GM18508 (cell line): ENCODE measurements around the gene SETD2.
"Not testable (repeated sequence)": the region's sequence is repeated elsewhere in the genome, so short reads cannot be mapped to it uniquely, and the experiment has no call there.

ENCODE experiments used
- ATAC-seq: cut with Tn5 transposase; IDR thresholded peaks from one replicate; pipeline ENCODE4 v1.9.1; 2021; ENCODE audit warnings: moderate number of reproducible peaks; ENCODE audit not compliant: insufficient read depth, unreplicated experiment

The SETD2 gene

DNA sequence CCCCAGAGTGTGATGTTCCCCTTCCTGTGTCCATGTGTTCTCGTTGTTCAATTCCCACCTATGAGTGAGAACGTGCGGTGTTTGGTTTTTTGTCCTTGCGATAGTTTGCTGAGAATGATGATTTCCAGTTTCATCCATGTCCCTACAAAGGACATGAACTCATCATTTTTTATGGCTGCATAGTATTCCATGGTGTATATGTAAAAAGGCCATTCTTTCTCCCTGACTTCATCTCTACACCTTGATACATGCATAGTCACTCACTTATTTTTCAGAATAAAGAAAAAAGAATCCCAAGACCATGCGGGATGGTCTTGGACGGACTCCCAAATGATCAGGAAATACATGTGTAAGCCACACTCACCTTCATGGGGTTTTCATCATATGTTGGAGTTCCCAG lies 126.6 kb downstream of the SETD2 start:
- ATAC-seq = not testable (repeated sequence)

- ATAC-seq = no peak
These were observed 127.8 kb downstream of the SETD2 start for GRCh38 chr3:47036145-47036544.

DNA sequence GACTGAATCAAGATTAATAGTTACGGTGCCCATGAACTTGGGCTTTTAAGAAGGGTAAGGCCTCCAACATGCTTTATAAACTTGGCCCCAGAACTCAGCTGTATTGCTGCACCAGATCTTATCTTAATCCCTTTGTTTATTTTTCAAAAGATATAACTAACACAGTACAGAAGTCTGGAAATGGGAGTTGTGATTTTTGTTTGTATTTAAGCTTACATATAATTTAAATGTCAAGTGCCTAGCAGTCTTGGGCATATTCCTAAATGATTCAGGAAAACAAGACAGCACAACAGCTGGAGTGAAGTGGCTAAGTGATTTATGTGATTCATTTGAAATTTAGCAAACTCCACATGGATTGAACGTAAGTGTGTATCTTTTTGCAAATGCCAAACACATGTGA lies 128.3 kb downstream of the SETD2 start:
- ATAC-seq = no peak

- no peak for ATAC-seq
These were observed 128.9 kb downstream of the SETD2 start for GRCh38 chr3:47034868-47035489.

GRCh38 chr3:47031041-47031440 lies 132.9 kb downstream of the SETD2 start:
- ATAC-seq = not testable (repeated sequence)

DNA sequence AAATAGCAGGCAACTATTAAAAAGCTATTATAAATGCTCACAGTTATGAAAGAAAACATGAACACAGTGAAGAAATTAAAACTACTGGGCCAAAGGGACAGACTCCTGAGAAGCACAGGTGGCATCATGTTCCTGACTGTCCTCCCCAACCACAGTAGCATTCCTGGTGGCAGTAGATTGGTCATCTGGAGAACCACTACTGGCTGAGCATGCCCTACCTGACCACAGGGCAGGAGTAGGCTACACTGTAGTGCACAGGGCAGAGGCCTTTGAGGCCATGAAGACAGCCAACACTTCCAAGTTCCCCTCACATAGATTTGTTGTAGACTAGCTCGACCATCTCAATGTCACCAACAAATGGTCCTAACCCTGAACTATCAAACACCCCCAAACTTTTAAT lies 135.2 kb downstream of the SETD2 start:
- ATAC-seq = no peak

DNA sequence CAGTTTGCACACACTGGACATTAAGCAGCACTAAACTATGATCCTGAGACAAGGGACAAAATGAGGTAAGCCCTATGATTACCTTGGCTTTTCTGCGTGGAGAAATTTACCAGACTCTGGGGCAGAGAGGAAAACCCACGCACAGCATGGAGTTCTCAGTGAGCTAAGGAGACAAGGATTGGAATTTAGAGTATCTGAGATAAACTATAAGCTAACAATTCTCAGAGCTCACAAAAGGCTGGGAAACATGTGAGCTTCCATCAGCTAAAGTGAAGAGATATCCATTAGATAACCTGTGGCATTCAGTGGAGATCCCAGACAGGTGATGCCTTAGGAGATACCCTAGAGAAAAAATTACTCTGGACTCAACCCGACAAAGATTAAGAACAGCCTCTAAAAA lies 135.8 kb downstream of the SETD2 start:
- ATAC-seq = no peak

DNA sequence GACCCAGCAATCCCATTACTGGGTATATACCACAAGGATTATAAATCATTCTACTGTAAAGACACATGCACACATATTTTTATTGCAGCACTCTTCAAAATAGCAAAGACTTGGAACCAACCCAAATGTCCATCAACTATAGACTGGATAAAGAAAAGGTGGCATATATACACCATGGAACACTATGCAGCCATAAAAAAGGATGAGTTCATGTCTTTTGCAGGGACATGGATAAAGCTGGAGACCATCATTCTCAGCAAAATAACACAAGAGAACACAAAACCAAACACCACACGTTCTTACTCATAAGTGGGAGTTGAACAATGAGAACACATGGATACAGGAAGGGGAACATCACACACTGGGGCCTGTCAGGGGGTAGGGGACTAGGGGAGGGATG lies 137.5 kb downstream of the SETD2 start:
- ATAC-seq = not testable (repeated sequence)

DNA sequence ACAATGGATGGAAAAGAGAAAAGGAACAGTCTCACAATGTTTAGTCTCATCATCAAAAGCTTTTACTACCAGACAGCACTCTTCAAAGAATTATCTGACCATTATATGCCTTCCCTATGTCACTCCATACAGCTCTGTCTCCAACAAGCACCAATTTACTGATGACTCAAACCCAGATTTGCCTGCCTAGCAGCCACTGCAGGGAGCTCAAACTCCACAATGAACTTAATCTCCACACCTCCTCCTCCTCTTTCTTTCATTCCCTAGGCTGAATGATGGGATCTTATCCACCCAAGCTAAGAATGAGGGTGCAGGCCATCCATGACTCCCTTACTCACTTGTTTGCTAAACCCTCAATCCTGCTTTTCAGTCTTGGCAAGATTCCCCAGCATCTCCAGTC lies 139.0 kb downstream of the SETD2 start:
- ATAC-seq = no peak

GRCh38 chr3:47022641-47023071 lies 141.3 kb downstream of the SETD2 start:
- no peak for ATAC-seq

- ATAC-seq = no peak
These were observed 143.6 kb downstream of the SETD2 start for GRCh38 chr3:47020311-47020710.

GRCh38 chr3:47019201-47019600 lies 144.7 kb downstream of the SETD2 start:
- no peak for ATAC-seq

GRCh38 chr3:47018269-47018611 lies 145.7 kb downstream of the SETD2 start:
- ATAC-seq = no peak

DNA sequence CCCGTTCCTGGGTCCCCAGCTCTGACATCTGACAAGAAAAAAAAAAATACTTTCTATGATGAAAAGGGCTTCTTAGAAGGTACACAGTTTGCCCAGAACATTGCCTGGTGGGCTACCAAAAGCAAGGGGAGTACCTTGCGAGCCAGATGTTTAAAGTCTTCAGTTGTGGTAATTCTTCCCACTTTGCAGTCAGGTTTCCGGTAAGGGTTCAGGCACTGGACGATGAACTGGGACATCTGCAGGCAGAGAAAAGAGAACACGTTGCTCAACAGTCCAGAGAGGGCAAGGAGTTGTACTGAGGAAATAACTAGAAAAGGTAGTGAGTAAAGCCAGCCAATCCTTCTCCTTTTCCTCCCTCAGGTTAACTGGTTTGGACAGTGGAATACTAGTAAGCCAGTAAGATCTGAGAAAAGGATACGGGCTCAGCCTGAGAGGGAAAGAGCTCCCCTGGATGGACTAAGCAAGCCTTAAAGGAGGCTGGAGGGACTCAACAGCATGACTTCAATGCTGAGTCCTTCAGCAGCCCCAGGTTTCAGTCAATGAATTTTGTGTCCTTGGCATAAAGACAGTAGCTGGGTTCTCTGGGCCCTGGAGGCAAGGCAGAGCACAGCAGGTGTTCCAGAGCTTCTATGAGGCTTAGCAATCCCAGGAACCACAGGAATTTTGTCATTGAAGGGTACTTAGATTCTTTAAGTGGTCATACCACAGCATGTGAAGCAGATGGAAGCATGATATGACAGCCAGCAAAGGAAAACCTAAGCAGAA lies 146.2 kb downstream of the SETD2 start:
- ATAC-seq = no peak

DNA sequence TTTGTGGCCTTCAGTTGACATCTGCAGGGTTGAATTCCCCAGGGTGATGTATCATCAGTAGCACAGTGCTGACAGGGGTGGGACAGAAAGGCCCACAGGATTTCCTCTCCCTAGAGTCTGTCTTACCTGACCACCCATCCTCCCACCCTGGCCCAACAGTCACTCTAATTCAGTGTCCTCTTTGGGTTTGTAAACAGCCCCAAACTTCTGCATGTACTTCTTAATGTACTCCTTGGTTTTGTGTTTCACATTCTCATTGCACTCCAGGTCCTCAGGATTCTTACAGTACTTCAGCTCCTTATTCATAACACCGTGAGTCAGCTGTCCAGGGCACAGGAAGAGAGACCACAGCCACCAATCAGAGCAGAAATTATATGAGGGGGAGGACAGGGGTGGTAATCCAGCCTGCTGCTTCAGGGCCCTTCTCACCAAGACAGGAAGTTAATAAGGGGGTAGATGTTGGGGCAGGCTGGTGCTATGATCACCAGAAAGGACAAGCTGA lies 146.9 kb downstream of the SETD2 start:
- ATAC-seq = no peak

- no peak for ATAC-seq
These were observed 147.6 kb downstream of the SETD2 start for GRCh38 chr3:47016086-47016933.

- ATAC-seq = no peak
These were observed 148.8 kb downstream of the SETD2 start for GRCh38 chr3:47015151-47015550.

DNA sequence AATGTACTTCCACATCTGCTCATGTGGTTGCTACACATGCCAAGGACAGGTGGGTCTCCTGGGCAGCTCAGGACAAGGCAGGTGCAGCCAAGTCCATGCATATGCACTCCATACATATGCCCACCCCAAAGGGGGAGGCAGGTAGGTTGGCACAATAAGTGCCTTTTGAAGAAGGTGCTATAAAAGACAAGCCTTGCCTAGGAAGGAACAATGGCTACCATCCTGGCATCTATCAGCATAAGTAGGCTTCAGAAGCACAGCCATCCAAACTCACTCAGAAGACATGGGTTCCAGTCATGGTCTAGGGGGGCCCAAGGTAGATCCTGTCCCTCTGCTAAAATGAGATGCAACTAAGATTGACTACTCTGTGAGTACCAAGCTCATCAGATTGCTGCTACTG lies 149.9 kb downstream of the SETD2 start:
- no peak for ATAC-seq

DNA sequence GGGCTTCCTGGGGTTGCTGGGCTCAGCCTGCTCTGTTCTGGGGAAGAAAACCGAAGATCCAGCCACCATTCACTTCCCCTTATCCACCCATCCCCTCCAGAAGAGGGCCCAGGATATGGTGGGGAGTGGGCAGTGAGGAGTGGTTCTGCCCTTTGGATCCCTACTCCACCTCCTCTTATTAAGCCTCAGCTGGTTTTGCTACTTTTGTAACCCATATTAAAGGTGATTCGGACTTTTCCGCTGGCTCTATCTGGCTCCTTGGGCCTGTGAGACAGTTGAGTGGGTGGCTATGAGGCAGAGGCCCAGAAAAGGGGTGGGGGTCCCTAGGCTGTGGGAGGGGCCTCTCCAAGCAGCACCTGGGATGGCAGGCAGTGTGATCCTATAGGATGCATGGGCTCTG lies 150.7 kb downstream of the SETD2 start:
- no peak for ATAC-seq

- ATAC-seq = no peak
These were observed 151.3 kb downstream of the SETD2 start for GRCh38 chr3:47012342-47013230.
